H1 (cell line): ENCODE results near the gene GAS2L1. TPM values are rescaled to one million over a fixed set of nuclear protein-coding genes. Genes with fewer than 3 reads are reported as not detected.

Experiments used
- CTCF ChIA-PET: fragments of 300-600 bp; sonication (Branson Sonifier 250); formaldehyde crosslinking; loops from one replicate; lab custom pipeline; 2021; ENCODE audit not compliant: partially characterized antibody; lab: Charles Lee
- POLR2A ChIA-PET: fragments of 300-600 bp; sonication (Branson Sonifier 250); formaldehyde crosslinking; loops from one replicate; lab custom pipeline; 2021; ENCODE audit warnings: inconsistent platforms; ENCODE audit not compliant: partially characterized antibody; lab: Charles Lee
- DNase-seq, 2 experiments: peaks; one replicate each; pipeline versions ENCODE4 v3.0.0 to v3.0.0-alpha.2; 2010 to 2022; ENCODE audit warnings: low spot score in 2 of 2, low read depth in 1 of 2, mixed read lengths in 1 of 2
- FAIRE-seq: peaks from 2 replicates; lab custom pipeline; 2011; peaks lifted over from hg19 to GRCh38; lab: Jason Lieb, UNC
- H2AFZ ChIP-seq: 2 replicates; pipeline ENCODE4 v1.8.1; 2012; ENCODE audit warnings: low read length, inconsistent platforms
- H2AK5ac ChIP-seq: 2 replicates; pipeline ENCODE4 v1.6.1; 2013; ENCODE audit warnings: low read depth, low read length
- H2BK120ac ChIP-seq: replicated peaks from 2 replicates; pipeline ENCODE3; 2013; ENCODE audit warnings: low read depth, low read length, inconsistent platforms
- H2BK12ac ChIP-seq: 2 replicates; pipeline ENCODE4 v1.6.1; 2013; ENCODE audit warnings: low read depth, low read length
- H2BK15ac ChIP-seq: 2 replicates; pipeline ENCODE4 v1.6.1; 2013; ENCODE audit warnings: low read length
- H2BK20ac ChIP-seq: 2 replicates; pipeline ENCODE4 v1.6.1; 2013; ENCODE audit warnings: low read length
- H2BK5ac ChIP-seq: 2 replicates; pipeline ENCODE4 v1.6.1; 2013; ENCODE audit warnings: low read depth, low read length
- H3K14ac ChIP-seq: 2 replicates; pipeline ENCODE4 v1.6.1; 2013; ENCODE audit warnings: inconsistent platforms; ENCODE audit not compliant: insufficient read length
- H3K18ac ChIP-seq: 2 replicates; pipeline ENCODE4 v1.6.1; 2013; ENCODE audit warnings: low read length; ENCODE audit errors: extremely low read depth
- H3K23ac ChIP-seq: 2 replicates; pipeline ENCODE4 v1.6.1; 2013; ENCODE audit warnings: inconsistent platforms; ENCODE audit not compliant: insufficient read length
- H3K23me2 ChIP-seq: 2 replicates; pipeline ENCODE4 v1.6.1; 2013; ENCODE audit warnings: low read depth, low read length
- H3K27ac ChIP-seq: 2 replicates; pipeline ENCODE4 v1.6.1; 2011; ENCODE audit warnings: low read depth, low read length, inconsistent platforms
- H3K27me3 ChIP-seq, 4 experiments: replicated peaks in 1 of 4; 1 replicate in 1 of 4; 2 replicates in 3 of 4; pipeline versions ENCODE4 v1.6.1 to v1.8.1; 2011 to 2013; ENCODE audit warnings: low read length in 3 of 4, mild to moderate bottlenecking in 3 of 4, inconsistent platforms in 2 of 4, mixed read lengths in 2 of 4, moderate library complexity in 1 of 4; ENCODE audit not compliant: control insufficient read depth in 3 of 4, insufficient read depth in 3 of 4; ENCODE audit errors: extremely low read depth in 1 of 4
- H3K36me3 ChIP-seq, 4 experiments: 2 replicates each; pipeline versions ENCODE4 v1.6.1 to v1.8.1; 2011 to 2013; ENCODE audit warnings: mild to moderate bottlenecking in 4 of 4, low read length in 3 of 4, moderate library complexity in 2 of 4, control low read depth in 1 of 4, inconsistent platforms in 1 of 4; ENCODE audit not compliant: insufficient read depth in 4 of 4, control insufficient read depth in 2 of 4
- H3K4ac ChIP-seq: replicated peaks from 2 replicates; pipeline ENCODE3; 2013; ENCODE audit warnings: low read length, low read depth, mixed read lengths, inconsistent platforms; ENCODE audit not compliant: insufficient read length
- H3K4me1 ChIP-seq, 4 experiments: replicated peaks in 1 of 4; 1 replicate in 1 of 4; 2 replicates in 3 of 4; pipeline versions ENCODE4 v1.6.1 to v1.8.1; 2011 to 2013; ENCODE audit warnings: low read length in 3 of 4, inconsistent platforms in 2 of 4, mixed read lengths in 1 of 4; ENCODE audit not compliant: insufficient read depth in 4 of 4, control insufficient read depth in 3 of 4
- H3K4me2 ChIP-seq, 2 experiments: 2 replicates each; pipeline versions ENCODE4 v1.6.1 to v1.8.1; 2011 to 2013; ENCODE audit warnings: low read depth in 2 of 2, low read length in 2 of 2, control low read depth in 1 of 2, inconsistent platforms in 1 of 2, mild to moderate bottlenecking in 1 of 2; ENCODE audit not compliant: insufficient read depth in 1 of 2
- H3K4me3 ChIP-seq, 4 experiments: fragments of 200-600, 300-600 bp in 1 of 4; sonication (generic), shearing (Covaris generic), sonication (Bioruptor Twin) in 1 of 4; 2 replicates each; pipeline versions ENCODE4 v1.5.1 to v1.8.1; 2011 to 2016; ENCODE audit warnings: low read length in 4 of 4, low read depth in 3 of 4, control low read depth in 2 of 4, inconsistent platforms in 2 of 4, mild to moderate bottlenecking in 2 of 4, mixed read lengths in 1 of 4, moderate library complexity in 1 of 4; ENCODE audit not compliant: insufficient read depth in 2 of 4; ENCODE audit errors: extremely low read depth in 1 of 4
- H3K56ac ChIP-seq: replicated peaks from 2 replicates; pipeline ENCODE3; 2013; ENCODE audit warnings: low read depth, mild to moderate bottlenecking, mixed read lengths, low read length, inconsistent platforms; ENCODE audit not compliant: insufficient read length
- H3K79me1 ChIP-seq: 2 replicates; pipeline ENCODE4 v1.6.1; 2013; ENCODE audit warnings: low read depth, low read length, control low read depth
- H3K79me2 ChIP-seq, 2 experiments: 2 replicates each; pipeline versions ENCODE4 v1.6.1 to v1.8.1; 2012 to 2013; ENCODE audit warnings: low read length in 2 of 2, mild to moderate bottlenecking in 2 of 2, inconsistent platforms in 1 of 2; ENCODE audit not compliant: insufficient read depth in 2 of 2, control insufficient read depth in 1 of 2
- H3K9ac ChIP-seq, 4 experiments: replicated peaks in 1 of 4; 1 replicate in 1 of 4; 2 replicates in 3 of 4; pipeline versions ENCODE4 v1.6.1 to v1.8.1; 2011 to 2013; ENCODE audit warnings: low read depth in 3 of 4, low read length in 3 of 4, control low read depth in 2 of 4, mild to moderate bottlenecking in 2 of 4, moderate library complexity in 2 of 4, inconsistent platforms in 1 of 4; ENCODE audit errors: extremely low read depth in 1 of 4
- H3K9me3 ChIP-seq, 2 experiments: 2 replicates each; pipeline versions ENCODE4 v1.6.1 to v1.8.1; 2012 to 2013; ENCODE audit warnings: mild to moderate bottlenecking in 2 of 2, moderate library complexity in 2 of 2, control low read depth in 1 of 2, inconsistent platforms in 1 of 2, low read depth in 1 of 2, low read length in 1 of 2, mixed read lengths in 1 of 2; ENCODE audit not compliant: insufficient read depth in 2 of 2
- H4K20me1 ChIP-seq, 2 experiments: replicated peaks in 1 of 2; 2 replicates each; pipeline versions ENCODE3 to v1.8.1; 2011 to 2013; ENCODE audit warnings: inconsistent platforms in 2 of 2, low read length in 2 of 2, mild to moderate bottlenecking in 1 of 2; ENCODE audit not compliant: insufficient read depth in 2 of 2, control insufficient read depth in 1 of 2
- H4K5ac ChIP-seq: 2 replicates; pipeline ENCODE4 v1.6.1; 2013; ENCODE audit warnings: low read length, low read depth, mixed read lengths, inconsistent platforms; ENCODE audit not compliant: insufficient read length
- H4K8ac ChIP-seq: 2 replicates; pipeline ENCODE4 v1.8.0; 2013; ENCODE audit warnings: mild to moderate bottlenecking, moderate library complexity, low read length, inconsistent platforms; ENCODE audit not compliant: insufficient read depth; ENCODE audit errors: extremely low read depth
- H4K91ac ChIP-seq: replicated peaks from 2 replicates; pipeline ENCODE3; 2013; ENCODE audit warnings: low read length, mixed read lengths, inconsistent platforms; ENCODE audit not compliant: insufficient read length
- BRCA1 ChIP-seq: IDR thresholded peaks from 2 replicates; pipeline ENCODE4 v1.6.1; 2012; ENCODE audit warnings: low read depth, low read length, improper control_type of control experiment
- CBX8 ChIP-seq: fragments of 300-800, 300-1000 bp; sonication (generic); IDR thresholded peaks from 2 replicates; pipeline ENCODE4 v1.7.1; 2016; ENCODE audit warnings: low read depth, low read length, borderline replicate concordance
- FOSL1 ChIP-seq: IDR thresholded peaks from 2 replicates; pipeline ENCODE4 v1.6.1; 2011; ENCODE audit warnings: mild to moderate bottlenecking, low read depth, low read length, moderate library complexity; ENCODE audit not compliant: insufficient read depth
- KDM5A ChIP-seq: fragments of 200-600 bp; IDR thresholded peaks from 2 replicates; pipeline ENCODE4 v1.7.1; 2012; ENCODE audit warnings: mild to moderate bottlenecking, low read length, inconsistent platforms, mixed read lengths
- MAFK ChIP-seq: IDR thresholded peaks from 2 replicates; pipeline ENCODE4 v1.6.1; 2012; ENCODE audit warnings: low read depth, mild to moderate bottlenecking, improper control_type of control experiment, low read length
- MAX ChIP-seq: IDR thresholded peaks from 2 replicates; pipeline ENCODE4 v1.6.1; 2012; ENCODE audit warnings: inconsistent platforms
- SUZ12 ChIP-seq: fragments of 200-600 bp; sonication (generic); IDR thresholded peaks from 2 replicates; pipeline ENCODE4 v1.6.1; 2012; ENCODE audit warnings: mild to moderate bottlenecking, inconsistent platforms, low read length, moderate library complexity, mixed read lengths
- TAF1 ChIP-seq: IDR thresholded peaks from 2 replicates; pipeline ENCODE4 v1.6.1; 2011; ENCODE audit warnings: mild to moderate bottlenecking, low read depth, low read length
- WGBS, 2 experiments: shearing (Covaris generic) in 1 of 2; methylation state at CpG; one replicate each; pipeline versions ENCODE4 v1.1.6 to v1.1.7; 2013 to 2015; ENCODE audit warnings: low lambda C conversion rate in 2 of 2, mixed read lengths in 2 of 2, inconsistent platforms in 1 of 2, low coverage in 1 of 2, missing lambda C conversion rate in 1 of 2; ENCODE audit not compliant: insufficient replicate concordance in 2 of 2, insufficient coverage in 1 of 2, insufficient read length in 1 of 2; ENCODE audit errors: extremely low coverage in 1 of 2, missing lambda C conversion rate in 1 of 2; 5-methylcytosine and 5-hydroxymethylcytosine counted together
- polyA plus RNA-seq, 7 experiments: library from polyadenylated mRNA; depleted of rRNA in 3 of 7; stranded (reverse) in 5 of 7; unstranded in 2 of 7; fragments of >200 nt in 5 of 7; fragments of 200-250 nt in 2 of 7; gene quantifications; 1 replicate in 5 of 7; 2 replicates in 1 of 7; 4 replicates in 1 of 7; pipeline versions ENCODE4 v1.2.1 to v1.2.3, GENCODE V29; 2011 to 2013; ENCODE audit warnings: missing spikeins in 2 of 7, mixed read lengths in 2 of 7
- total RNA-seq: library from RNA; stranded (reverse); fragmentation: NEBNext Ultra II Directional; extraction: Animal tissue kit (Norgen Biotek cat#: 25700); gene quantifications from 2 replicates; pipeline ENCODE4 v1.2.1, GENCODE V29; 2021
- TF ChIP-seq, protein P1 (sequence below), 3 experiments: IDR thresholded peaks; 1 replicate in 2 of 3; 2 replicates in 1 of 3; pipeline versions ENCODE4 v1.5.1 to v1.6.1; 2011; ENCODE audit warnings: low read length in 3 of 3, mild to moderate bottlenecking in 3 of 3, inconsistent platforms in 2 of 3, low read depth in 1 of 3, moderate library complexity in 1 of 3; ENCODE audit not compliant: insufficient read depth in 1 of 3; ENCODE audit errors: control extremely low read depth in 1 of 3

Gene GAS2L1
- total and polyA plus RNA-seq, 2 of the 8 experiments (the other 6 are each of a cell fraction or from before 2014, with no cell fraction given): 3.6 to 10.1 TPM

GRCh38 chr22:29275167-29275566, 31.3 kb upstream of the GAS2L1 start:
- Histone ChIP-seq H3K4me3 (no peak overlapping the region), H3K23ac (no peak overlapping the region), H3K4me1 (peaks cover 1 to 4% (median 2%) of the 10 kb centered on the region in 4 experiments; a peak in 5 of 7 replicates), H3K27me3 (no peaks in the 10 kb centered on the region), H3K14ac (no peak overlapping the region), H4K91ac (no peak overlapping the region), H2AFZ (no peak overlapping the region), H4K5ac (no peak overlapping the region), H2BK5ac (no peak overlapping the region), H3K23me2 (no peaks in the 10 kb centered on the region), H3K27ac (no peak overlapping the region), H3K56ac (no peak overlapping the region), H3K9me3 (no peaks in the 10 kb centered on the region), H3K79me1 (peaks cover 5% of the 10 kb centered on the region), H4K8ac (no peak overlapping the region), H2BK12ac (no peak overlapping the region), H2BK20ac (no peak overlapping the region), H3K4ac (no peak overlapping the region), H3K4me2 (no peak overlapping the region), H3K79me2 (peaks cover 35 to 97% of the 10 kb centered on the region in 2 experiments), H3K36me3 (peaks cover 55 to 98% (median 77%) of the 10 kb centered on the region in 4 experiments), H2BK120ac (no peak overlapping the region), H3K18ac (no peak overlapping the region), H3K9ac (no peak overlapping the region), H2BK15ac (no peak overlapping the region), H4K20me1 (peaks cover 42 to 44% of the 10 kb centered on the region in 2 experiments), H2AK5ac (no peak overlapping the region)
- 89% methylated on average over 3 of the region's 3 CpGs; no CpG with 5 or more reads in 1 of the 2 experiments for WGBS, 2 experiments
- FAIRE-seq (no peak), DNase-seq (no peak)
- POLR2A ChIA-PET: interaction anchor here (1.0 to 21.4 kb wide), 5 partner anchors 8 to 67 kb away, joined by 5 to 436 read pairs (median 139); no protein-coding TSS in a partner anchor
- CTCF ChIA-PET: interaction anchor here (1.1 kb wide), 1 partner anchor 12 kb away, joined by 3 read pairs; no protein-coding TSS in a partner anchor
- TF ChIP-seq BRCA1 (no peak), MAFK (no peak), FOSL1 (no peak), CBX8 (no peak), SUZ12 (no peak), KDM5A (no peak), TAF1 (no peak), MAX (no peak)
- TF ChIP-seq, protein P1, sequence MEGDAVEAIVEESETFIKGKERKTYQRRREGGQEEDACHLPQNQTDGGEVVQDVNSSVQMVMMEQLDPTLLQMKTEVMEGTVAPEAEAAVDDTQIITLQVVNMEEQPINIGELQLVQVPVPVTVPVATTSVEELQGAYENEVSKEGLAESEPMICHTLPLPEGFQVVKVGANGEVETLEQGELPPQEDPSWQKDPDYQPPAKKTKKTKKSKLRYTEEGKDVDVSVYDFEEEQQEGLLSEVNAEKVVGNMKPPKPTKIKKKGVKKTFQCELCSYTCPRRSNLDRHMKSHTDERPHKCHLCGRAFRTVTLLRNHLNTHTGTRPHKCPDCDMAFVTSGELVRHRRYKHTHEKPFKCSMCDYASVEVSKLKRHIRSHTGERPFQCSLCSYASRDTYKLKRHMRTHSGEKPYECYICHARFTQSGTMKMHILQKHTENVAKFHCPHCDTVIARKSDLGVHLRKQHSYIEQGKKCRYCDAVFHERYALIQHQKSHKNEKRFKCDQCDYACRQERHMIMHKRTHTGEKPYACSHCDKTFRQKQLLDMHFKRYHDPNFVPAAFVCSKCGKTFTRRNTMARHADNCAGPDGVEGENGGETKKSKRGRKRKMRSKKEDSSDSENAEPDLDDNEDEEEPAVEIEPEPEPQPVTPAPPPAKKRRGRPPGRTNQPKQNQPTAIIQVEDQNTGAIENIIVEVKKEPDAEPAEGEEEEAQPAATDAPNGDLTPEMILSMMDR (IDR thresholded peaks at IDR 0.05; ENCODE audit: control extremely low read depth in 1 of 3, insufficient read depth in 1 of 3, low read depth in 1 of 3, low read length in 3 of 3): no peak
